GM12891 (cell line): ENCODE measurements around the gene DSG3.

ENCODE experiments used
- PAX5 ChIP-seq: IDR thresholded peaks from 2 replicates; pipeline ENCODE4 v1.6.1; 2011; ENCODE audit warnings: low read length, moderate library complexity, mild to moderate bottlenecking; ENCODE audit not compliant: insufficient read depth, severe bottlenecking
- POLR2A ChIP-seq: IDR thresholded peaks from 2 replicates; pipeline ENCODE4 v1.6.1; 2011; ENCODE audit warnings: low read depth, low read length, control low read depth
- POLR2AphosphoS5 ChIP-seq: IDR thresholded peaks from 2 replicates; pipeline ENCODE4 v1.6.1; 2011; ENCODE audit warnings: low read depth, low read length, control low read depth
- POU2F2 ChIP-seq: IDR thresholded peaks from 2 replicates; pipeline ENCODE4 v1.6.1; 2011; ENCODE audit warnings: low read depth, mild to moderate bottlenecking, control low read depth, low read length, moderate library complexity
- SPI1 ChIP-seq: IDR thresholded peaks from 2 replicates; pipeline ENCODE4 v1.6.1; 2011; ENCODE audit warnings: low read depth, low read length, control low read depth
- TAF1 ChIP-seq: IDR thresholded peaks from 2 replicates; pipeline ENCODE4 v1.6.1; 2011; ENCODE audit warnings: low read depth, low read length, control low read depth

- TF ChIP-seq POLR2A = no peak
- TF ChIP-seq POLR2AphosphoS5 = no peak
- no peak for TF ChIP-seq TAF1
- no peak for TF ChIP-seq PAX5
- no peak for TF ChIP-seq POU2F2
- TF ChIP-seq SPI1 = no peak
Measured at GRCh38 chr18:31512203-31512764, 64.7 kb downstream of the DSG3 start.
